HEK293T (cell line): ENCODE results near the gene PPA1.

Experiments used
- BHLHE40 ChIP-seq: fragments of 450-650 bp; IDR thresholded peaks from 2 replicates; pipeline ENCODE4 v1.6.1; 2016; ENCODE audit warnings: mild to moderate bottlenecking, moderate library complexity, borderline replicate concordance
- ELF4 ChIP-seq: fragments of 450-650 bp; IDR thresholded peaks from 2 replicates; pipeline ENCODE4 v1.6.1; 2017; ENCODE audit warnings: antibody characterized with exemption
- FOXA1 ChIP-seq: fragments of 450-650 bp; IDR thresholded peaks from 2 replicates; pipeline ENCODE4 v1.6.1; 2016; ENCODE audit warnings: mild to moderate bottlenecking
- FOXK2 ChIP-seq: fragments of 450-650 bp; IDR thresholded peaks from 2 replicates; pipeline ENCODE4 v1.6.1; 2016; ENCODE audit warnings: mild to moderate bottlenecking
- HDGF ChIP-seq: fragments of 450-650 bp; IDR thresholded peaks from 2 replicates; pipeline ENCODE4 v1.6.1; 2017; ENCODE audit warnings: antibody characterized with exemption, borderline replicate concordance
- L3MBTL2 ChIP-seq: fragments of 450-650 bp; conservative IDR thresholded peaks from 2 replicates; pipeline ENCODE4 v1.6.1; 2016; ENCODE audit warnings: mild to moderate bottlenecking
- SP1 ChIP-seq: fragments of 450-650 bp; IDR thresholded peaks from 2 replicates; pipeline ENCODE4 v1.6.1; 2017
- SUZ12 ChIP-seq: fragments of 450-650 bp; IDR thresholded peaks from 2 replicates; pipeline ENCODE4 v1.6.1; 2016; ENCODE audit warnings: mild to moderate bottlenecking
- TARDBP ChIP-seq: fragments of 450-650 bp; IDR thresholded peaks from 2 replicates; pipeline ENCODE4 v1.6.1; 2016
- ZNF384 ChIP-seq: fragments of 450-650 bp; IDR thresholded peaks from 2 replicates; pipeline ENCODE4 v1.6.1; 2016
- TF ChIP-seq, protein P1 (sequence below): fragments of 450-650 bp; IDR thresholded peaks from 2 replicates; pipeline ENCODE4 v1.6.1; 2016

DNA sequence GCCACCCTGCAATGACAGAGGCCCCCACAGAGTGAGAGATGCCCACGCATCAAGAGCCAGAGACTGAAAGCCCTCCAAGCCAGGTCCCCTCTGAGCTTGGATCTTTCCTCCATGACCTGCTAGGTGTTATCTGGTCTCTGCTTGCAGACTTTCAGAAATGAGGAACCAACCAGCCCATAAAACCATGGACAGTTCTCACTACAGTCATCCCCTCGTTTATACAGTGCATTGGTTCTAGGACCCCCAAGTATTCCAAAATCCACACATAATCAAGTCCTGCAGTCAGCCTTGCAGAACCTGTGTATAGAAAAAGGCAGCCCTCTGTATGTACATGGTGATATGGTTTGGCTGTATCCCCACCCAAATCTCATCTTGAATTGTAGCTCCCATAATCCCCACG is 27.5 kb upstream of the PPA1 start:
- TF ChIP-seq TARDBP = no peak
- TF ChIP-seq FOXA1 = no peak
- no peak for TF ChIP-seq HDGF
- no peak for TF ChIP-seq BHLHE40
- TF ChIP-seq SP1 = no peak
- TF ChIP-seq SUZ12 = no peak
- TF ChIP-seq, protein P1, sequence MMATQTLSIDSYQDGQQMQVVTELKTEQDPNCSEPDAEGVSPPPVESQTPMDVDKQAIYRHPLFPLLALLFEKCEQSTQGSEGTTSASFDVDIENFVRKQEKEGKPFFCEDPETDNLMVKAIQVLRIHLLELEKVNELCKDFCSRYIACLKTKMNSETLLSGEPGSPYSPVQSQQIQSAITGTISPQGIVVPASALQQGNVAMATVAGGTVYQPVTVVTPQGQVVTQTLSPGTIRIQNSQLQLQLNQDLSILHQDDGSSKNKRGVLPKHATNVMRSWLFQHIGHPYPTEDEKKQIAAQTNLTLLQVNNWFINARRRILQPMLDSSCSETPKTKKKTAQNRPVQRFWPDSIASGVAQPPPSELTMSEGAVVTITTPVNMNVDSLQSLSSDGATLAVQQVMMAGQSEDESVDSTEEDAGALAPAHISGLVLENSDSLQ = no peak
- no peak for TF ChIP-seq ZNF384
- TF ChIP-seq L3MBTL2 = no peak
- TF ChIP-seq ELF4 = no peak
- TF ChIP-seq FOXK2 = no peak
